Karpas-422 (cell line): ENCODE data around the gene PRORP. TPM values are rescaled to one million over a fixed set of nuclear protein-coding genes. Genes with fewer than 3 reads are reported as not detected.
"Not testable (repeated sequence)": the region's sequence is repeated elsewhere in the genome, so short reads cannot be mapped to it uniquely, and the experiment has no call there.

Experiments
- DNase-seq: peaks from one replicate; pipeline ENCODE4 v3.0.0-alpha.2; 2015
- H2AFZ ChIP-seq: fragments of 200-600 bp; sonication (generic); 2 replicates; pipeline ENCODE4 v1.6.1; 2014; ENCODE audit warnings: antibody characterized with exemption, low read length, mixed read lengths
- H3K27ac ChIP-seq: fragments of 200-600 bp; sonication (generic); 2 replicates; pipeline ENCODE4 v1.5.1; 2014; ENCODE audit warnings: mild to moderate bottlenecking, low read length, moderate library complexity
- H3K27me3 ChIP-seq: fragments of 200-600 bp; sonication (generic); 2 replicates; pipeline ENCODE4 v1.6.1; 2014; ENCODE audit warnings: low read length, mixed read lengths
- H3K36me3 ChIP-seq: fragments of 200-600 bp; sonication (generic); 2 replicates; pipeline ENCODE4 v1.6.1; 2014; ENCODE audit warnings: low read length, mixed read lengths; ENCODE audit not compliant: insufficient read depth
- H3K4me1 ChIP-seq: fragments of 200-600 bp; sonication (generic); 2 replicates; pipeline ENCODE4 v1.6.1; 2014; ENCODE audit warnings: mild to moderate bottlenecking, low read length, mixed read lengths
- H3K4me2 ChIP-seq: fragments of 200-600 bp; sonication (generic); 2 replicates; pipeline ENCODE4 v1.6.1; 2014; ENCODE audit warnings: low read length, low read depth, mild to moderate bottlenecking; ENCODE audit not compliant: poor library complexity, severe bottlenecking
- H3K4me3 ChIP-seq: fragments of 200-600 bp; sonication (generic); 2 replicates; pipeline ENCODE4 v1.5.1; 2014; ENCODE audit warnings: mild to moderate bottlenecking, antibody characterized with exemption, low read length, mixed read lengths
- H3K79me2 ChIP-seq: fragments of 200-600 bp; sonication (generic); 2 replicates; pipeline ENCODE4 v1.6.1; 2014; ENCODE audit warnings: mild to moderate bottlenecking, low read length, mixed read lengths
- H3K9ac ChIP-seq: fragments of 200-600 bp; sonication (generic); 2 replicates; pipeline ENCODE4 v1.6.0; 2014; ENCODE audit warnings: low read length
- H3K9me2 ChIP-seq: fragments of 200-600 bp; sonication (generic), shearing (Covaris generic); replicated peaks from 2 replicates; pipeline ENCODE4 v1.6.0; 2014; ENCODE audit warnings: mild to moderate bottlenecking, low read length, moderate library complexity; ENCODE audit not compliant: insufficient read depth
- H3K9me3 ChIP-seq: fragments of 300-700, 200-600 bp; sonication (generic); 2 replicates; pipeline ENCODE4 v1.6.1; 2014; ENCODE audit warnings: low read length, mixed read lengths
- H4K20me1 ChIP-seq: fragments of 200-600 bp; sonication (generic); 2 replicates; pipeline ENCODE4 v1.6.1; 2014; ENCODE audit warnings: mild to moderate bottlenecking, antibody characterized with exemption, low read length, low read depth; ENCODE audit not compliant: insufficient read depth
- total RNA-seq: library from RNA; depleted of rRNA; stranded (reverse); fragments of >200 nt; shearing (Covaris generic); gene quantifications from 2 replicates; pipeline ENCODE4 v1.2.3, GENCODE V29; 2014; ENCODE audit warnings: low replicate concordance

The PRORP gene
- total RNA-seq, 1 experiment from 2014 or later = 60.8 TPM

- no peak for DNase-seq
- Histone ChIP-seq H3K4me2 (no peak overlapping the region), H3K36me3 (peaks cover 3% of the 10 kb centered on the region; the same call in 1 of the 2 replicates), H3K4me3 (no peak overlapping the region), H4K20me1 (no peaks in the 10 kb centered on the region), H3K9me3 (no peaks in the 10 kb centered on the region), H3K9me2 (no peaks in the 10 kb centered on the region), H3K27me3 (no peaks in the 10 kb centered on the region), H3K79me2 (peaks cover 67% of the 10 kb centered on the region), H3K4me1 (peaks cover 9% of the 10 kb centered on the region), H2AFZ (no peak overlapping the region), H3K27ac (no peak overlapping the region), H3K9ac (no peak overlapping the region)
Observed at GRCh38 chr14:35146711-35147149, 24.4 kb downstream of the PRORP start.

GRCh38 chr14:35147186-35147585 is 24.8 kb downstream of the PRORP start:
- Histone ChIP-seq H3K4me3 (no peak overlapping the region), H3K9me2 (no peaks in the 10 kb centered on the region), H3K36me3 (peaks cover 3% of the 10 kb centered on the region; the same call in 1 of the 2 replicates), H3K27me3 (no peaks in the 10 kb centered on the region), H3K79me2 (peaks cover 65% of the 10 kb centered on the region), H3K9ac (no peak overlapping the region), H3K9me3 (no peaks in the 10 kb centered on the region), H3K27ac (no peak overlapping the region), H3K4me2 (no peak overlapping the region), H3K4me1 (peaks cover 9% of the 10 kb centered on the region), H4K20me1 (no peaks in the 10 kb centered on the region), H2AFZ (no peak overlapping the region)
- no peak for DNase-seq

- H3K9ac ChIP-seq = no peak overlapping the region
- H3K79me2 ChIP-seq = peaks cover 62% of the 10 kb centered on the region
- H3K4me1 ChIP-seq = peaks cover 9% of the 10 kb centered on the region
- no peak overlapping the region for H3K27ac ChIP-seq
- H2AFZ ChIP-seq = no peak overlapping the region
- H3K4me3 ChIP-seq = no peak overlapping the region
- H3K4me2 ChIP-seq = no peak overlapping the region
- no peaks in the 10 kb centered on the region for H4K20me1 ChIP-seq
- H3K9me3 ChIP-seq = no peaks in the 10 kb centered on the region
- no peaks in the 10 kb centered on the region for H3K27me3 ChIP-seq
- H3K9me2 ChIP-seq = no peaks in the 10 kb centered on the region
- H3K36me3 ChIP-seq = peaks cover 3% of the 10 kb centered on the region; the same call in 1 of the 2 replicates
- no peak for DNase-seq
Observed at GRCh38 chr14:35147711-35148110, 25.4 kb downstream of the PRORP start.

- H3K9me3 ChIP-seq = no peaks in the 10 kb centered on the region
- no peak overlapping the region for H3K4me2 ChIP-seq
- H3K79me2 ChIP-seq = peaks cover 62% of the 10 kb centered on the region
- no peak overlapping the region for H3K9ac ChIP-seq
- no peak overlapping the region for H3K27ac ChIP-seq
- no peak overlapping the region for H3K4me3 ChIP-seq
- peaks cover 3% of the 10 kb centered on the region; the same call in 1 of the 2 replicates for H3K36me3 ChIP-seq
- no peaks in the 10 kb centered on the region for H3K27me3 ChIP-seq
- no peaks in the 10 kb centered on the region for H4K20me1 ChIP-seq
- H2AFZ ChIP-seq = no peak overlapping the region
- peaks cover 15% of the 10 kb centered on the region for H3K4me1 ChIP-seq
- no peaks in the 10 kb centered on the region for H3K9me2 ChIP-seq
- DNase-seq = no peak
Observed at GRCh38 chr14:35149239-35149638, 26.9 kb downstream of the PRORP start.

DNA sequence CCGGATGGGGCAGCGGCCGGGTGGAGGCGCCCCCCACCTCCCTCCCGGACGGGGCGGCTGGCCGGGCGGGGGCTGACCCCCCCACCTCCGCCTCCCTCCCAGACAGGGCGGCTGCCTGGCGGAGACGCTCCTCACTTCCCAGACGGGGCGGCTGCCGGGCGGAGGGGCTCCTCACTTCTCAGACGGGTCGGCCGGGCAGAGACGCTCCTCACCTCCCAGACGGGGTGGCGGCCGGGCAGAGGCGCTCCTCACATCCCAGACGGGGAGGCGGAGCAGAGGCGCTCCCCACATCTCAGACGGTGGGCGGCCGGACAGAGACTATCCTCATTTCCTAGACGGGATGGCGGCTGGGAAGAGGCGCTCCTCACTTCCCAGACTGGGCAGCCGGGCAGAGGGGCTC is 30.2 kb downstream of the PRORP start:
- H3K9me3 ChIP-seq, H3K36me3 ChIP-seq, H4K20me1 ChIP-seq, H3K4me2 ChIP-seq, DNase-seq, H3K4me3 ChIP-seq, H3K9me2 ChIP-seq, H2AFZ ChIP-seq, H3K9ac ChIP-seq, H3K27ac ChIP-seq, H3K27me3 ChIP-seq: not testable (repeated sequence)
- Histone ChIP-seq H3K4me1 (peaks cover 33% of the 10 kb centered on the region), H3K79me2 (peaks cover 67% of the 10 kb centered on the region)

GRCh38 chr14:35154016-35154415 is 31.7 kb downstream of the PRORP start:
- Histone ChIP-seq H4K20me1 (no peaks in the 10 kb centered on the region), H3K4me2 (peak overlapping the region; percentile 5), H2AFZ (no peak overlapping the region), H3K4me1 (peaks cover 33% of the 10 kb centered on the region), H3K9me3 (no peaks in the 10 kb centered on the region), H3K9me2 (no peaks in the 10 kb centered on the region), H3K27ac (peak overlapping the region; percentile 17; the same call in 1 of the 2 replicates), H3K9ac (no peak overlapping the region), H3K27me3 (no peaks in the 10 kb centered on the region), H3K36me3 (no peaks in the 10 kb centered on the region), H3K4me3 (no peak overlapping the region), H3K79me2 (peaks cover 70% of the 10 kb centered on the region)
- DNase-seq = no peak

GRCh38 chr14:35155962-35156361 is 33.6 kb downstream of the PRORP start:
- H3K27ac ChIP-seq = peak overlapping the region; percentile 71
- H3K9me2 ChIP-seq = no peaks in the 10 kb centered on the region
- H3K36me3 ChIP-seq = no peaks in the 10 kb centered on the region; the same call in 1 of the 2 replicates
- peaks cover 72% of the 10 kb centered on the region for H3K79me2 ChIP-seq
- no peak for DNase-seq
- H3K4me3 ChIP-seq = peak overlapping the region; percentile 12; the same call in 1 of the 2 replicates
- peaks cover 39% of the 10 kb centered on the region for H3K4me1 ChIP-seq
- no peaks in the 10 kb centered on the region for H3K9me3 ChIP-seq
- H3K9ac ChIP-seq = peak overlapping the region; percentile 35
- no peaks in the 10 kb centered on the region for H4K20me1 ChIP-seq
- peak overlapping the region; percentile 63 for H3K4me2 ChIP-seq
- no peaks in the 10 kb centered on the region for H3K27me3 ChIP-seq
- H2AFZ ChIP-seq = peak overlapping the region; percentile 31

- no peak overlapping the region for H3K27ac ChIP-seq
- H3K9me3 ChIP-seq = no peaks in the 10 kb centered on the region
- no peaks in the 10 kb centered on the region; the same call in 1 of the 2 replicates for H3K36me3 ChIP-seq
- H3K9me2 ChIP-seq = no peaks in the 10 kb centered on the region
- H3K79me2 ChIP-seq = peaks cover 83% of the 10 kb centered on the region
- H3K9ac ChIP-seq = no peak overlapping the region
- peaks cover 46% of the 10 kb centered on the region for H3K4me1 ChIP-seq
- H4K20me1 ChIP-seq = no peaks in the 10 kb centered on the region
- no peak overlapping the region for H3K4me2 ChIP-seq
- no peaks in the 10 kb centered on the region for H3K27me3 ChIP-seq
- no peak for DNase-seq
- H2AFZ ChIP-seq = no peak overlapping the region
- H3K4me3 ChIP-seq = no peak overlapping the region
Observed at GRCh38 chr14:35158491-35158890, 36.1 kb downstream of the PRORP start.
